OCI-LY3 (cell line): ENCODE data around the gene SGSM1.
A peak's percentile ranks its signal among the peaks of the same experiment; 100 is the strongest.

Experiments
- H2AFZ ChIP-seq: fragments of 200-600, 300-600 bp; shearing (Covaris generic); 2 replicates; pipeline ENCODE4 v1.6.0; 2014; ENCODE audit warnings: antibody characterized with exemption, low read depth, low read length
- H3K27ac ChIP-seq: fragments of 200-600, 300-600 bp; sonication (generic); 2 replicates; pipeline ENCODE4 v1.5.1; 2014; ENCODE audit warnings: mild to moderate bottlenecking, low read length, moderate library complexity, mixed read lengths
- H3K27me3 ChIP-seq: fragments of 200-600, 300-600 bp; sonication (generic); 2 replicates; pipeline ENCODE4 v1.6.1; 2014; ENCODE audit warnings: low read depth, low read length, mixed read lengths
- H3K36me3 ChIP-seq: fragments of 200-600, 300-600 bp; sonication (generic); replicated peaks from 2 replicates; pipeline ENCODE3; 2014; ENCODE audit warnings: low read depth, low read length, mixed read lengths
- H3K4me1 ChIP-seq: fragments of 300-600, 200-600 bp; sonication (generic); 2 replicates; pipeline ENCODE4 v1.6.1; 2014; ENCODE audit warnings: low read length, mixed read lengths
- H3K4me2 ChIP-seq: fragments of 200-600, 300-600 bp; sonication (generic); 2 replicates; pipeline ENCODE4 v1.6.1; 2014; ENCODE audit warnings: low read length, mixed read lengths
- H3K4me3 ChIP-seq: fragments of 300-600, 200-600 bp; sonication (generic); 2 replicates; pipeline ENCODE4 v1.5.1; 2014; ENCODE audit warnings: antibody characterized with exemption, mild to moderate bottlenecking, low read length, moderate library complexity
- H3K79me2 ChIP-seq: fragments of 300-600, 200-600 bp; shearing (Covaris generic); 2 replicates; pipeline ENCODE4 v1.6.1; 2014; ENCODE audit warnings: mild to moderate bottlenecking, low read length, mixed read lengths
- H3K9ac ChIP-seq: fragments of 300-600, 200-600 bp; shearing (Covaris generic); 2 replicates; pipeline ENCODE4 v1.6.0; 2014; ENCODE audit warnings: mild to moderate bottlenecking, low read length, moderate library complexity
- H3K9me3 ChIP-seq: fragments of 200-600, 300-600 bp; shearing (Covaris generic); 2 replicates; pipeline ENCODE4 v1.6.1; 2014; ENCODE audit warnings: low read length, mixed read lengths; ENCODE audit not compliant: insufficient read depth
- H4K20me1 ChIP-seq: fragments of 200-600, 300-600 bp; sonication (generic); 2 replicates; pipeline ENCODE4 v1.6.1; 2016; ENCODE audit warnings: low read length, mixed read lengths; ENCODE audit not compliant: insufficient read depth
- CTCF ChIP-seq: fragments of 200-600, 300-600 bp; sonication (generic); IDR thresholded peaks from 2 replicates; pipeline ENCODE4 v1.5.1; 2014; ENCODE audit warnings: antibody characterized with exemption, low read length, low read depth
- EZH2phosphoT487 ChIP-seq: fragments of 200-600 bp; shearing (Covaris generic); IDR thresholded peaks from 2 replicates; pipeline ENCODE4 v1.6.1; 2018; ENCODE audit warnings: antibody characterized with exemption, mixed run types, low read depth

Gene SGSM1

GRCh38 chr22:24928322-24928721 is 122.3 kb downstream of the SGSM1 start:
- Histone ChIP-seq H3K27ac (no peak overlapping the region), H3K9ac (no peak overlapping the region), H4K20me1 (no peaks in the 10 kb centered on the region), H3K27me3 (peaks cover 51% of the 10 kb centered on the region), H3K79me2 (no peaks in the 10 kb centered on the region), H3K4me3 (no peak overlapping the region), H3K4me1 (no peaks in the 10 kb centered on the region), H3K9me3 (no peaks in the 10 kb centered on the region), H3K4me2 (no peak overlapping the region), H3K36me3 (no peaks in the 10 kb centered on the region), H2AFZ (no peak overlapping the region)
- TF ChIP-seq EZH2phosphoT487 (no peak), CTCF (no peak)

GRCh38 chr22:24930678-24931077 is 124.7 kb downstream of the SGSM1 start:
- Histone ChIP-seq H3K9me3 (no peaks in the 10 kb centered on the region), H3K36me3 (no peaks in the 10 kb centered on the region), H3K4me1 (no peaks in the 10 kb centered on the region), H3K79me2 (no peaks in the 10 kb centered on the region), H3K4me3 (no peak overlapping the region), H4K20me1 (0 out of 2 replicates have a peak, but pooled peaks cover under 1% of the 10 kb centered on the region), H3K27me3 (peaks cover 47% of the 10 kb centered on the region), H2AFZ (no peak overlapping the region), H3K9ac (no peak overlapping the region), H3K4me2 (no peak overlapping the region), H3K27ac (no peak overlapping the region)
- TF ChIP-seq EZH2phosphoT487 (no peak), CTCF (no peak)

DNA sequence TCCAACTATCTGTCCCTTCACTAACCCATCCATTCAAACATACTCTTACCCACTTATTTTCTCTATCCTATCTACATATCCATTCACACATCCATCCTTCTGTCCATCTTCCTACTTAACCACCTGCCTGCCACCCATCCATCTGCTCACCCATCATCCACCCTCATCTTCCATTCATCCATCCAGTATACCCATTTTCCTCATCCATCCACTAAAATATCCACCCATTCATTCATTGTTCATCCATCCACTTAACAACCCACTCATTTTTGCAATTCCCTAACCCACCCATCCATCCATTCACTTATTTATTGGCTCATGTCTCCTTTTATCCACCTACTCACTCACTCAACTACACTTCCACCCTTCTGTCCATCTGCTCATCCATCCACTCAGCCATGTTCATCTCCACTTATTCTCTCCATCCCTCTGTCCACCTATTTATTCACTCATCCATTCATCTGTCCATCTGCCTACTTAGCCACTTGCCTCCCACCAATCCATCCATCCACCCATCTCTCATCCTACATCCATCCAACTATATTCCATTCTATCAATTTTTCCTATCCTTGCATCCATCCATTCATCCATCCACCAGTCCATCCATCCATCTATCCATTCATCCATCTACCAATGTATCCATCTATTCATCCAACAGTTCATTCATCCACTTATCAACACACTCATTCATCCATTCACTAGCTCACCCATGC is 129.9 kb downstream of the SGSM1 start:
- no peaks in the 10 kb centered on the region for H3K36me3 ChIP-seq
- no peak overlapping the region for H3K4me2 ChIP-seq
- H3K4me1 ChIP-seq = 0 out of 2 replicates have a peak, but pooled peaks cover 4% of the 10 kb centered on the region
- no peak overlapping the region for H3K9ac ChIP-seq
- no peak for TF ChIP-seq CTCF
- H2AFZ ChIP-seq = no peak overlapping the region
- no peaks in the 10 kb centered on the region for H3K9me3 ChIP-seq
- H3K4me3 ChIP-seq = no peak overlapping the region
- H3K27me3 ChIP-seq = peaks cover 28% of the 10 kb centered on the region
- no peaks in the 10 kb centered on the region for H3K79me2 ChIP-seq
- H3K27ac ChIP-seq = no peak overlapping the region
- H4K20me1 ChIP-seq = 0 out of 2 replicates have a peak, but pooled peaks cover 3% of the 10 kb centered on the region

- H3K27me3 ChIP-seq = peaks cover 16% of the 10 kb centered on the region
- peak; percentile 40 for TF ChIP-seq CTCF
- no peak for TF ChIP-seq EZH2phosphoT487
- 0 out of 2 replicates have a peak, but pooled peaks cover 4% of the 10 kb centered on the region for H3K4me1 ChIP-seq
- H3K9me3 ChIP-seq = no peaks in the 10 kb centered on the region
- H3K4me2 ChIP-seq = no peak overlapping the region
- no peak overlapping the region for H3K27ac ChIP-seq
- 0 out of 2 replicates have a peak, but pooled peaks cover 3% of the 10 kb centered on the region for H4K20me1 ChIP-seq
- no peak overlapping the region for H2AFZ ChIP-seq
- H3K4me3 ChIP-seq = no peak overlapping the region
- no peak overlapping the region for H3K9ac ChIP-seq
- no peaks in the 10 kb centered on the region for H3K36me3 ChIP-seq
- no peaks in the 10 kb centered on the region for H3K79me2 ChIP-seq
Measured at GRCh38 chr22:24937114-24937513, 131.1 kb downstream of the SGSM1 start.
